ENCODE measurements around the gene MYCBP. TPM values are rescaled to one million over a fixed set of nuclear protein-coding genes. Genes with fewer than 3 reads are reported as not detected.

The MYCBP gene
- total RNA-seq, 1 experiment from 2014 or later: 20.3 TPM

- TF ChIP-seq EZH2 (IDR thresholded peaks at IDR 0.05; ENCODE audit: low read length, unreplicated experiment) (no peak), EZH2phosphoT487 (IDR thresholded peaks at IDR 0.05; ENCODE audit: borderline replicate concordance, low read length) (no peak)
- TF ChIP-seq, protein P1, sequence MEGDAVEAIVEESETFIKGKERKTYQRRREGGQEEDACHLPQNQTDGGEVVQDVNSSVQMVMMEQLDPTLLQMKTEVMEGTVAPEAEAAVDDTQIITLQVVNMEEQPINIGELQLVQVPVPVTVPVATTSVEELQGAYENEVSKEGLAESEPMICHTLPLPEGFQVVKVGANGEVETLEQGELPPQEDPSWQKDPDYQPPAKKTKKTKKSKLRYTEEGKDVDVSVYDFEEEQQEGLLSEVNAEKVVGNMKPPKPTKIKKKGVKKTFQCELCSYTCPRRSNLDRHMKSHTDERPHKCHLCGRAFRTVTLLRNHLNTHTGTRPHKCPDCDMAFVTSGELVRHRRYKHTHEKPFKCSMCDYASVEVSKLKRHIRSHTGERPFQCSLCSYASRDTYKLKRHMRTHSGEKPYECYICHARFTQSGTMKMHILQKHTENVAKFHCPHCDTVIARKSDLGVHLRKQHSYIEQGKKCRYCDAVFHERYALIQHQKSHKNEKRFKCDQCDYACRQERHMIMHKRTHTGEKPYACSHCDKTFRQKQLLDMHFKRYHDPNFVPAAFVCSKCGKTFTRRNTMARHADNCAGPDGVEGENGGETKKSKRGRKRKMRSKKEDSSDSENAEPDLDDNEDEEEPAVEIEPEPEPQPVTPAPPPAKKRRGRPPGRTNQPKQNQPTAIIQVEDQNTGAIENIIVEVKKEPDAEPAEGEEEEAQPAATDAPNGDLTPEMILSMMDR (conservative IDR thresholded peaks at IDR 0.05; ENCODE audit: low read depth, low read length): no peak
- Histone ChIP-seq H3K9me3 (ENCODE audit: low read length) (no peaks in the 10 kb centered on the region), H3K9ac (ENCODE audit: low read length) (no peak overlapping the region), H3K4me2 (ENCODE audit: low read length) (no peak overlapping the region), H3F3A (ENCODE audit: low read length, unreplicated experiment) (no peaks in the 10 kb centered on the region), H3K27ac (ENCODE audit: low read length) (no peak overlapping the region), H3K4me1 (ENCODE audit: insufficient read depth, low read length) (no peaks in the 10 kb centered on the region), H3K79me2 (ENCODE audit: low read length) (no peaks in the 10 kb centered on the region), H3K36me3 (ENCODE audit: low read depth, low read length) (no peaks in the 10 kb centered on the region), H3K4me3 (ENCODE audit: low read length) (no peak overlapping the region), H3K9me2 (replicated peaks; ENCODE audit: low read length) (no peaks in the 10 kb centered on the region), H3K27me3 (ENCODE audit: low read length) (peaks cover 68% of the 10 kb centered on the region), H4K20me1 (ENCODE audit: low read length) (no peaks in the 10 kb centered on the region), H2AFZ (ENCODE audit: low read length) (no peak overlapping the region)
- ChIA-PET CTCF (no interaction called here), POLR2A (ENCODE audit: unreplicated experiment) (no interaction called here)
- ATAC-seq: no peak
- no peak for DNase-seq
- BruUV-seq (replicated peaks): no TSS peak
- intact Hi-C loops (cut with micrococcal nuclease): no loop called here
Measured at GRCh38 chr1:38826886-38827285, 46.3 kb downstream of the MYCBP start.

DNA sequence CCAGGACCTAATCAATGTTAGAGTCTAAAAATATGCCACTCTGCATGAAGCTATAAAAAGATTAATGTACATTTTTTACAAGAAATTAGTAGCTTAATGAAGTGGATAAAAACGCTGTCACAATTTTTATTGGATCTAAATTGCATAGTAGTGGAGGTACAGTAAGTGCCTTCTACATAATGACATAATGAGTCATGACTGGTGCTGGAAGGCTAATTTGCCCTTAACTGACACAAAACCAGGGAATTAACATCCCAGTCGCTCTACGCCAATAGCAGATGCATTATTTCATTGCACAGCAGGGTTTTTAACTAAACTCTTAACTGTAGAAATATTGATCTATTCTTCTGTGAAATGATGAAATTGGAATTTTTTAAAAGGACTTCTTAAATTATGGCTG lies 46.9 kb downstream of the MYCBP start:
- ChIA-PET CTCF (interaction anchor here (0.6 kb wide), 1 partner anchor 458 kb away, joined by 5 read pairs; no protein-coding TSS in a partner anchor), POLR2A (ENCODE audit: unreplicated experiment) (no interaction called here)
- BruUV-seq (replicated peaks): no TSS peak
- no peaks in the 10 kb centered on the region for H3K79me2 ChIP-seq (ENCODE audit: low read length)
- no peak overlapping the region for H3K27ac ChIP-seq (ENCODE audit: low read length)
- H3K27me3 ChIP-seq (ENCODE audit: low read length): peaks cover 68% of the 10 kb centered on the region
- no peaks in the 10 kb centered on the region for H3F3A ChIP-seq (ENCODE audit: low read length, unreplicated experiment)
- TF ChIP-seq EZH2phosphoT487 (IDR thresholded peaks at IDR 0.05; ENCODE audit: borderline replicate concordance, low read length): no peak
- TF ChIP-seq, protein P1 (conservative IDR thresholded peaks at IDR 0.05; ENCODE audit: low read depth, low read length): no peak
- no peak for TF ChIP-seq EZH2 (IDR thresholded peaks at IDR 0.05; ENCODE audit: low read length, unreplicated experiment)
- H3K36me3 ChIP-seq (ENCODE audit: low read depth, low read length): no peaks in the 10 kb centered on the region
- intact Hi-C loops (cut with micrococcal nuclease): no loop called here
- no peak overlapping the region for H2AFZ ChIP-seq (ENCODE audit: low read length)
- no peak overlapping the region for H3K4me2 ChIP-seq (ENCODE audit: low read length)
- no peaks in the 10 kb centered on the region for H3K4me1 ChIP-seq (ENCODE audit: insufficient read depth, low read length)
- ATAC-seq (0 out of 2 replicates have a peak, but pooled peaks have one; percentile 24), DNase-seq (no peak)
- H3K9me3 ChIP-seq (ENCODE audit: low read length): no peaks in the 10 kb centered on the region
- no peaks in the 10 kb centered on the region for H3K9me2 ChIP-seq (replicated peaks; ENCODE audit: low read length)
- H4K20me1 ChIP-seq (ENCODE audit: low read length): no peaks in the 10 kb centered on the region
- H3K4me3 ChIP-seq (ENCODE audit: low read length): no peak overlapping the region
- H3K9ac ChIP-seq (ENCODE audit: low read length): no peak overlapping the region

GRCh38 chr1:38820860-38821259 lies 52.3 kb downstream of the MYCBP start:
- ATAC-seq: no peak
- no peaks in the 10 kb centered on the region for H3K79me2 ChIP-seq (ENCODE audit: low read length)
- H4K20me1 ChIP-seq (ENCODE audit: low read length): no peaks in the 10 kb centered on the region
- BruUV-seq (replicated peaks): no TSS peak
- no peak overlapping the region for H3K27ac ChIP-seq (ENCODE audit: low read length)
- H3K9ac ChIP-seq (ENCODE audit: low read length): no peak overlapping the region
- CTCF ChIA-PET: interaction anchor here (0.6 kb wide), 1 partner anchor 338 kb away, joined by 4 read pairs; no protein-coding TSS in a partner anchor
- peaks cover 77% of the 10 kb centered on the region for H3K27me3 ChIP-seq (ENCODE audit: low read length)
- H3K9me3 ChIP-seq (ENCODE audit: low read length): no peaks in the 10 kb centered on the region
- TF ChIP-seq EZH2phosphoT487 (IDR thresholded peaks at IDR 0.05; ENCODE audit: borderline replicate concordance, low read length): no peak
- TF ChIP-seq, protein P1 (conservative IDR thresholded peaks at IDR 0.05; ENCODE audit: low read depth, low read length): no peak
- no peak for TF ChIP-seq EZH2 (IDR thresholded peaks at IDR 0.05; ENCODE audit: low read length, unreplicated experiment)
- H3K4me1 ChIP-seq (ENCODE audit: insufficient read depth, low read length): 0 out of 2 replicates have a peak, but pooled peaks cover 5% of the 10 kb centered on the region
- no peak overlapping the region for H2AFZ ChIP-seq (ENCODE audit: low read length)
- DNase-seq: no peak
- no peak overlapping the region for H3K4me3 ChIP-seq (ENCODE audit: low read length)
- no peaks in the 10 kb centered on the region for H3K9me2 ChIP-seq (replicated peaks; ENCODE audit: low read length)
- POLR2A ChIA-PET (ENCODE audit: unreplicated experiment): no interaction called here
- H3K4me2 ChIP-seq (ENCODE audit: low read length): no peak overlapping the region
- intact Hi-C loops (cut with micrococcal nuclease): no loop called here
- no peaks in the 10 kb centered on the region for H3K36me3 ChIP-seq (ENCODE audit: low read depth, low read length)
- H3F3A ChIP-seq (ENCODE audit: low read length, unreplicated experiment): no peaks in the 10 kb centered on the region

All from PC-3 (cell line).